ENCODE measurements around the gene ADAM22.

DNA sequence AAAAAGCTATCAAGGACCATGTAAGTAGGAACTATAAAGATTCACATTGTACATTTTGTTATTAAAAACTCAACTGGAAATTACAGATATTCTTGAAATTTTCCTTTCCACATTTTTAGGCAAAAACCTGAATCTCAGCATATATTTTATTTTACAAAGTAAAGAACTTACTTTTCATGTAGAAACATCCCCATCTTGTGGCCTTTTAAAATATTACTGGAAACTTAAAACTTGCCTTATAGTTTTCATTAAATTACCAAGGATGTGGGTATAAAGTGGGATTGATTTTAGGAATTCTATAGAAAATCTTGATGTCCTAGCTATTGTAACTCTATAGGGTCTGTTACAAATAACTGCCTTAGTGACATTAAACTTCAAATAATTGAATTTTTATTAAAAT, 47.2 kb upstream of the ADAM22 start:
- no peak for TF ChIP-seq POLR2AphosphoS5 (IDR thresholded peaks at IDR 0.05; ENCODE audit: low read depth, low read length)
- no peak for TF ChIP-seq REST (IDR thresholded peaks at IDR 0.05; ENCODE audit: insufficient read depth in 1 of 2, low read depth in 2 of 2, low read length in 2 of 2)

Data from PFSK-1 (cell line).